Hypothalamus (tissue), 51 donors: ENCODE data around the gene C14orf119.

Experiments
- DNase-seq, 51 donors: peaks; one replicate each; lab custom pipeline; 2025; lab: John Stamatoyannopoulos, UW

Gene C14orf119, protein sequence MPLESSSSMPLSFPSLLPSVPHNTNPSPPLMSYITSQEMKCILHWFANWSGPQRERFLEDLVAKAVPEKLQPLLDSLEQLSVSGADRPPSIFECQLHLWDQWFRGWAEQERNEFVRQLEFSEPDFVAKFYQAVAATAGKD

DNA sequence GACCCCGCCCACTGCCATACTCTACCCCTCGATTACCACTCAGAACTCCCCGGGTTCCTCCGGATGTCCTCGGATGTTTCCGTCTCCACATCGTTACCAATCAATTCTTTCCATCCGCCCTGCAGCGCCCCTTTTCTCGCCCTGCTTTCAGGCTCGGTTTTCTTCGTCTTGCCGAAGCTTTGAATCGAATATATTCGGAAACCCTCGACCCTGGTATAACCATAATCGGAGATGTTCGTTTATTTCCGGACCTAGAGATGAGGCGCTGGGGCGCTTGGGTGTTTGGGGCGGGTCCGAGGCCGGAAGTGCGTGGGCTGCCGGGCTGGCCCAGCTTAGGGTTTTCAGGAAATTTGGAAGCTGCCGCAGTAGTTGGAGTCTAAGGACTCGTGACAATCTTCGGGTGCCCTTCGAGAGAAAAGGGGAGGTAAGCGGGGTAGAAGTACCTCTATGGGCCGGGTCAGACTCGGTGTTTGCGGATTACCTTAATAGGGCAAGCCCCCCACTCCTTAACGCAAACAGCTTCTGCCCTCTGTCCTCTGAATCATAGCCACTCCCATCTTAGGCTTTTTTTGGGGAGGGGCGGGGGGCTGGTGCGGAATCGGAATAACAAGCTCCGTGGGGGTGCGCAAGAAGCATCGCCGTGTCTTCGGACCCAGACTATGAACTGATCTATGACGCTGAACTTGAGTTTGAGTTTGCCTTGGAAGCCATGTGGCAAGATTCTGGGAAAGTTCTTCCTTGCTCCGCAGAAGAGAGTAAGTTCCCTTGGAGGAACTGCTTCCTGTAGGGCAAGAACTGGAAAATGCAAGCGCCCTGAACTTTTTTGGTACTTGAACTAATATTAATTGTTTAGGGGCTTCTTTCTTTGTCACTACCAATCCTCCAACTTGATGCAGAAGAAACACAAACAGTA, at the start of gene C14orf119:
C14orf119 (plus strand) TSS at position 310 of the 913 bp plus-strand sequence. CDS start 2,154 bp downstream, outside the sequence.
- DNase-seq, result no peak

DNA sequence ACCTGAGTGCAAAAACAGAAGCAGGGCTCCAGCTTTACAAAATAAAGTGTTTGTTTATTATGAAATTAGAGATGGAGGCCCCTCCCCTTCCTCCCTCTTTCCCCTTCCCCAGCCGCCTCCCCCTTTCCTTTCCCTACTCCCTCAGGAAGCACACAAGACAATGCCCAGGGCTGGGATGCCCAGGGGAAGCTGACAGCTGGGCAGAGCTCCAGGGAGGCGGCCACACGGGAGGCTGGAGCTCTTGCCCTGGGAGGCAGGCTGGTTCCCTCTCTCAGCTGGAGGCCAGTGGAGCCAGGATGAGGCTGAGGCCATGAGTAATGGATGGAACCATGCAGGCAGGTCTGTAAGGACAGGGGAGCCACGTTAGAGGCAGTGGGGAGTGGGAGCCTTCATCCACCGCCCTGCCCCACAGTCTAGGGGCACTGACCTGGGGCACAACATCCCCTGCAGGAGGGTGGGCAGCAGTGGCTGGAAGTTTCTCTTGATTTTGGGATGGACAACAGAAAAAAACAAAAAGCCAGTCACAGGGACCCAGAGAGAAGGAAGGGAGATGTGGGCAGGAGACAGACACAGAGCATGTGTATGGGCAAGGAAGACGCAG, 48.2 kb upstream of the C14orf119 start:
- no peak for DNase-seq

DNA sequence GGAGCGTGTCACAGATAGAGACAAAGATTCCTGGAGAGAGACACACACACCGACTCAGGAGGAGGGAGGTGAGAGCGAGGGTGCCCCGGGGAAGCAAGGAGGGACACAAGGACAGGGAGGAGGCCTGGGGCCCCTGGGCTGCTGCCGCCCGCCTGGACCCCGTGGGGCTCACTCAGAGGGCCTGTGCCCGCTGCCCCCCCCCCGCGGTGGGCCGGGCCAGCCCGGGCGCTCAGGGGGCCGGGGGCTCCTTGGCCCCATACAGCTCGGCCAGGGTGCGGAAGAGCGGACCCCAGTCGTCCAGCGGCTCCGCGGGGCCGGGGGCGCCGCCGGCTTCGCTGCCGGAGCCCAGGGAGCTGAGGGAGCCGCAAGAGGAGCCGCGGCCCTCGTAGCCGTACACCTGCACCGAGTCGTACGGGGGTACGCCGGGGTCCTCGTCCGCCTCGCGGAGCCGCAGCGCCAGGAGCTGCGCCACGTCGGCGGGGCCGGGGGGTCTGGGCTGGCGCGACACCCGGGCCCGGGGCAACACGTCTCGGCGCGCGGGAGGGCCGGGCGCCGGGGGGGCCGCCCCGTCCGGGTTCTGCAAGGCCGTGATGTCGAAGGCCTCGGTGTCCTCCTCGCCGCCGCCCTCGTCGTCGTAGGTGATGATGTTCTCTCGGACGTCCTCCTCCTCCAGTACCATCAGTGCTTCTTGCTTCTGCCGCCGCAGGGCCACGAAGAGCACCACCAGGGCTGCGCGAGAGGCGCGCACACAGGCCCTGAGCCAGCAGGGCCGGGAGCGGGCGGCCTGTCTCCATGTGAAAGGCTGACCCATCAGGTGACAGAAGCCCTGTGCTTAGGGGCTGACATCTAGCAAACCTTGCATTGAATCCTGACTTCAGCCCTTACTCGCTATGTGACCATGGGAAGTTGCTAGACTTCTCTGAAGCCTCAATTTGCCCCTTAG, 47.3 kb upstream of the C14orf119 start:
- no peak for DNase-seq

DNA sequence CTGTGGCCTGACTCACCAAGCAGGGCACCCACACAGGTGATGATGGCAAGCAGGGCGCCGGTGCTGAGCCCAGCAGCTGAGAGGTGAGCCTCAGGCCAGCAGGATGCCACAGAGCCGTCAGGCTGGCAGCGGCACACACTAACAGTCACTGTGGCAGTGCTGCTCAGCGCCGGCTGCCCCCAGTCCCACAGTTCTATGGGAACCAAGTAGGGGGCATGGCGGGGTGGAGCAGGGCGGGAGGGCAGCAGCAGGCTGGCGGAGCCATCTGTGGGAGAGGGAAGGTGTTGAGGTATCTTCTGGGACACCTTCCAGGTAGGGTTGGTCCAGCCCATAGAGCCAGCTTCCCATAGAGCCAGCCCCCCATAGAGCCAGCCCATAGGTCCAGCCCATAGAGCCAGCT, 46.3 kb upstream of the C14orf119 start:
- DNase-seq, result no peak

DNA sequence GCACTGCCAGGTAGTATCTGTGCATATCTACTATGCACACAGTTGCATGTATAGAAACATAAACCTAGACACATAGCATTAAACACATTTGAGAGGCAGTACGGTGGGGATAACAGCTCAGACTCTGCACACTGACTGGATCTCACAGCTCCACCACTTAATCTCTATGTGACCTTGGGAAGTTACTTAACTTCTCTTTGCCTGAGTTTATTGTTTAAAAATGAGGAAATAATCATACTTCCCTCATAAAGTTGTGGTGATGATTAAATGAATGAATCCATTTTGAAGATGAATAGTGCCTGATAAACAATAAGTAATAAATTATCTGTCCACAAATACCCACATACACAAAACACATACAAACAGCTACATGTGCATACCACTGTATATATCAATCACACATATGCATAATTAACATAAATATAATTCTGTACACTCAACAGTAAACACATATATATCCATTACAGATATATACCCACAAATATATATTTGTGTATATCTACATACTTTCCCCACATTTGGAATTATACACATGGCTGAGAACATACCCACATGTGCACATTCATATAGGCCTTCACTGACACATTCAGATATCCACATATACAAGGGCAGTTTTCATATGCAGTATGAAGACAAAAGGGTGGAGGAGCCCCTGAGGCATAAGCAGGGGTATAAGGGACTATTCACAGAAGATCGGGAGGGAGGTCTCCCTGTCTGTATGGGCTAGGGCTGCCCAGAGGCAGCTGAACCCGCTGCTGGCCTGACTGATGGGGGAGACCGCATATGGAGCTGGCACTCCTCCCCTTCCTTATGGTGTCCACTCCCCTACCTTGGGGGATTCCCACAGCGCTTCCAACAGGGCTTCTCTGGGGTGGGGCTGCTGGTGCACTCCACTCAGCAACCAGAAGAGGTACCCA, 43.9 kb upstream of the C14orf119 start:
- DNase-seq, result no peak

DNA sequence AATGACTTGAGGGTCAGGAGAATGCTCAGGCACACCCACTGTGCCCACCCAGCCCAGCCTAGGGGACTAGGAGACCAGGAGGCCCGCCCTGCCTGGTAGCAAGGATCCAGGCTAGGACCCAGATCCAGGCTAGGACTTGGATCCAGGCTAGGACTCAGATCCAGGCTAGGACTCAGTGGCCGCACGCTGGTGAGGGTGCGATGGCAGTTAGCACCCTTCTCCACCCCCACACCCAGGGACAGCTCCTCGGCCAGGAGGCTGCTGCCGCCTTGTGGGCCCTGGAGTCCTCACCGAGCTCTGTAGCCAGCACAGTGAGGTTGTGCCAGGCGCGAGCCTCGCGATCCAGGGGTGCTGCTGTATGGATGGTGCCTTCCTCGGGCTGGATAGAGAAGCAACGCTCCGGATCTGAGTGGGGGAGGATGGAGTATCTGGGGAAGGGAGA, 43.1 kb upstream of the C14orf119 start:
- no peak for DNase-seq

DNA sequence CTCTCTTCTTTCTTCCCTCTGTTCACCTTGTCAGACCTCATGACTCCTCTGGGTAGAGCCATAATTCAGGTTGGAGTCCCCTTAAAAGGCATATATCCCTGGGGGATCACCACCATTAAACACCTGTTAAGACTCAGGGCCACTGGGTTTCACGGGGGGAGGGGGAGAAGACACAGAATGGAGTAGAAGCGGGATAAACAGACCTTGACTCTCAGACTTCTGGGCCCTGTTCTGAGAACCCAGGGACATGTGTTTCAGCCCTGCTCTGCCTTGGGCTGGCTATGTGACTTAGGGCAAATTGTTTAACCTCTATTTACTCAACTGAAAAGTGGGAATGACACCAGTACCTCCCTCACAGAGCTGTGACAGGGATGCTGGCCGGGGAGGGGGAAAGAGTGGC, 42.6 kb upstream of the C14orf119 start:
- no peak for DNase-seq

DNA sequence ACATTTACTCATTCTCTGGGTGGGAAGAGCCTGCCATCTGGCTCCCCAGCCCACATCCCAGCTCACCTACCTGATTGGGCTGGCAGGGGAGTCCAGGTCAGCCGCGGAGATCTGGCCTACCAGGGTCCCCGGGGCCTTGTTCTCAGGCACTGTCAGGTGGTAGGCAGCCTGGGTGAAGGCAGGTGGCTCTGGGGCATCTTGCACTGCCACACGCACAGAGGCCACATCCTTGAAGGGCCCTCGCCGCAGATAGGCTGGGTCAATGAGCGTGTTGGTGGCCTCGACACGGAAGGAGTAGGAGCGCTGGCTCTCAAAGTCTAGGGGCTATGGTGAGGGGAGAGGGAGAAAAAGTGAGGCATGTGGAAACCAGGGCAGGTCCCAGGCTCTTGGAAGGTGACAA, 41.9 kb upstream of the C14orf119 start:
- no peak for DNase-seq

DNA sequence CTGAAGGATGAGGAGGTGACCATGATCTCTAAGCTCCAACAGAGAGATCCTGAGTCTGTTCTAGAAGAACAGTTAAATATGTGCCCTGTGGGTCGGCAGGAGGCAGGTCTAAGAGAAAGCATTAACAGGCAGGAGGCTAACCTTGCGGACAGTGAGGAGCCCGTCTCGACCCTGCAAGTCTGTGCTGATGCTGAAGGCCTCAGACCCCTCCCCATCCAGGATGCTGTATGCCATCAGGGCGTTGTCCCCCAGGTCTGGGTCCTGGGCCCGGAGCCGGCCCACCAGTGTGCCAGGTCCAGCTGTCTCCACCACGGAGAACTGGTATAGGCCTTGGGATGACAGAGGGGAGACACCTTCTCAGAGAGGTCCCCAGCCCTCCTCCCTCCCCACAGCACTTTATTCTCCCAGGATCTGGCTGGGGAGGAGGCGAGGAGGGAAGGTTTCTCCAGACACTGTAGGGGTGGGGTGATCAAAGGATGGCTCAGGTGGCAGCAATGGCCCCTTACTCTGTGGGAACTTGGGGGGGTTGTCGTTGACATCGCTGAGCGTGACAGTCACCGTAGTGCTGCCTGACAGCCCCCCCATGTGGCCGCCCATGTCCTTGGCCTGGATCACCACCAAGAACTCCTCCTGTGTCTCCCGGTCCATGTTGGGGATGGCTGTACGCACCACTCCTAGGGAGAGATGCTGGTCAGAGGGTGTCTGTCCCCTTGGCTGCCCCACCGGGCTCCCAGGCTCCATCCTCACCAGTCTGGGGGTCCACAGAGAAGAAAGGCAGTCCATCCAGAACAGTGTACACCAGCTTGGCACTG, 41.1 kb upstream of the C14orf119 start:
- DNase-seq, result no peak

DNA sequence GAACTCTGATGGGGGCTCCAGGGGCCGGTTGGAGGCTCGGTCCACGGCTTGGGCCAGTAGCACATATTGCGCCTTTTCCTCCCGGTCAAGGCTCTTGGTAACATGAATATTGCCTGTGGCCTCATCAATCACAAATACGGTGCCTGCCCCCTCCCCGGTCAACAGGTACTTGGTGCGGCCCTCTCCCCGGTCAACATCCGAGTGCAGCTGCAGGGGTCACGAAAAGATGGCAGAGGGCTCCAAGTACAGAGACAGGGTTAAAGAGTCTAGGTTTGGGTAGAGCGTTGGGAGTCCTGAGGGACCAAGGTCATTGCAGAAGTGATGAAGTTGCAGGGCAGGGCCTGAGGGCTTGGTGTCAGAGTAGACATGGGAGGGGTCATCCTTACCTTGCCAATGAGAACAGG, 40.2 kb upstream of the C14orf119 start:
- DNase-seq, result no peak

DNA sequence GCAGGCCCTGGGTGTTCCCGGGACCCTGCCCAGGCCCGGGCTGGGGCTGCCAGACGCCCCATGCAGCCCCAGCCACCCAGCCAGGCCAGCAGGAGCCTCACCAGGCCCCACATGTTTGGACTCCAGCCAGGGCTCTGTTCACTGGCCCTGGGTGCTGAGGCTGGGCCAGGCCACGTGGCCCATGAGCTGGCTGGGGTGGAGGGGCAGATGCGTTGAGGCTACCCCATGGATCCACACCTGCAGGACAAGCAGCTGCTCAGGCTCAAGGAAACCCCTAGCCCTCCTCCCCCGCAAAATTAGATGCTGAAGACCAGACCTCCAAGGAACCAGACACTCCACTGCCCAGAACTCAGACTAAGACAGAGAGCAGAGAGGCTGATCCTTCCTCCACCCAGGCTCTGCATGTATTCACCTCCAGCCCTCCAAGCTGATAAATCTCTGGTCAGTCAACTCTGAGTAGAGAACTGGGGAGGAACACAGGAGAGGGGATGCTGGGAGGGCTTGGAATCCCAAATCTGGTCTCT, 39.6 kb upstream of the C14orf119 start:
- DNase-seq, result no peak

DNA sequence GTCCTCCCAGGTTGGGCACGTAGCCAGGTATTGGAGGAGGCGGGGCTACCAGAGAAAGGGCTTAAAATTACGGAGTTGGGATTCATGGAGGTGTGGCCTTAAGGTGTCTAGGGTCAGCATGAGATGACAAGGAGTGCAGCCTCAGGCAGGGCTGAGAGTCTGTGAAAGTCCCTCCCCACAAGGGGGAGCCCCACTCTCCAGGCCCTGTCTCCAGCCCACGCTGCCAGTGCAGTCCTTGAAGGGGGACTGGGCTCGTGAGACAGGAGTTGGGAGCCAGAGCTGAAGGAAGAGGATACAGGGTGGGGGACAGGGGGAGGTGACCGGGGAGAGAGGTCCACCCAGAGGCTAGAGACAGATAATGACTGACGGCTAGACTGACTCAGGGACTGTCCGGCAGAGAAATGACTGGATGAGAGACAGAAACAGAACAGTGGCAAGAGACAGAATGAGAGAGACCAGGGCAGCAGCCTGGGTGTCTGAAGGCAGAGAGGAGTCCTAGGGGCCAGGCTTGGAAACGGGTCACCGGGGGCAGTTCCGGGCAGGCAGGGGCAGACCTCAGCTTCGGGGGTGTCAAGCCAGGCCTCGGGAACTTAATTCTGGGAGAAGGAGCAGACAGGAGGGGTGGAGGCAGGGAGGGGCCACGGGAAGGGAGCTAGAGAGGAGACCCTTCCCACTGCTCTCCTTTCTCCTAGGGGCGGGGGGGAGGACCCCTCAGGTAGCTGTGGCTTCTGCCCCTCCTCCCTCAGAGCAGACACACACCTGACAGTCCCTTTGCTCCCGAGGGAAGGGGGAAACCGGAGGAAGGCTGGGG, 39.0 kb upstream of the C14orf119 start:
- DNase-seq, result no peak

DNA sequence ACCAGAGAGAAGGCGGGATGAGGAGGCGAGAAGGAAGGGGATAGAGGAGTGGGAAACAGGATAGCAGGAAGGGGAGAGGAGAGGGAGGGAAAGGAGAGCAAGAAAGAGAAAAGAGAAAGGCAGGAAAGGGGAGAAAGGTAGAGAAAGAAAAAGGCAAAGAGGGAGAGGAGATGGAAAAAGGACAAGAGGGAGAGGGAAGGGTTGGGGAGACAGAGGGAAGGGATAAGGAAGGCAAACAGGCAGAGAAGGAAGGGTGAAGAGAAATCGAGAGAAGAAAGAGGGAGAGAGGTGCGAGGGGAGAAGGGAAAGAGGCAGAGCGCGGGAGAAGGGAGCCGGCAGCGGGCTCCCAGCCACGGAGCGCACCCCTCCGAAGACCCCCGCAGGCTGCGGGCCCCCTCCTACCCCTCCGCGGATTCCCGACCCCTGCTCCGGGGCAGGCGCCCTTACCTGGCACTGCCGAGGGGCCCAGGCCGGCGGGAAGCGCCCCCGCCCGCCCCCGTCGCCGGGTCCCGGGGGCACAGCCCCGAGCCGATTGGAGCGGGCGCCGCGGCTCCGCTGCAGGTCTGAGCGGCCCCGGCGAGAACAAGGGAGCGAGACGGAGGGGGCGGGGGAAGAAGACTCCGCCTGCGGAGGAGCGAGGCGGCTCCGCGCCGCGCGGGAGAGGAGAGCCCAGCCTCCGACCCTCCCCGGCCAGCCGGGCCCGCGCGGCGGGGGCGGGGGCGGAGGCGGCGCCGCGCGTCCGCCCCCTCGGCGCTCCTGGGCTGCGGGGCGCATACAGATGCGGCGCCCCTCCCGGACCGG, 38.1 kb upstream of the C14orf119 start, which contains the start of gene CDH24:
CDH24 (minus strand) TSS at position 565 of the 801 bp plus-strand sequence. CDS start 1,787 bp downstream, outside the sequence.
- no peak for DNase-seq

DNA sequence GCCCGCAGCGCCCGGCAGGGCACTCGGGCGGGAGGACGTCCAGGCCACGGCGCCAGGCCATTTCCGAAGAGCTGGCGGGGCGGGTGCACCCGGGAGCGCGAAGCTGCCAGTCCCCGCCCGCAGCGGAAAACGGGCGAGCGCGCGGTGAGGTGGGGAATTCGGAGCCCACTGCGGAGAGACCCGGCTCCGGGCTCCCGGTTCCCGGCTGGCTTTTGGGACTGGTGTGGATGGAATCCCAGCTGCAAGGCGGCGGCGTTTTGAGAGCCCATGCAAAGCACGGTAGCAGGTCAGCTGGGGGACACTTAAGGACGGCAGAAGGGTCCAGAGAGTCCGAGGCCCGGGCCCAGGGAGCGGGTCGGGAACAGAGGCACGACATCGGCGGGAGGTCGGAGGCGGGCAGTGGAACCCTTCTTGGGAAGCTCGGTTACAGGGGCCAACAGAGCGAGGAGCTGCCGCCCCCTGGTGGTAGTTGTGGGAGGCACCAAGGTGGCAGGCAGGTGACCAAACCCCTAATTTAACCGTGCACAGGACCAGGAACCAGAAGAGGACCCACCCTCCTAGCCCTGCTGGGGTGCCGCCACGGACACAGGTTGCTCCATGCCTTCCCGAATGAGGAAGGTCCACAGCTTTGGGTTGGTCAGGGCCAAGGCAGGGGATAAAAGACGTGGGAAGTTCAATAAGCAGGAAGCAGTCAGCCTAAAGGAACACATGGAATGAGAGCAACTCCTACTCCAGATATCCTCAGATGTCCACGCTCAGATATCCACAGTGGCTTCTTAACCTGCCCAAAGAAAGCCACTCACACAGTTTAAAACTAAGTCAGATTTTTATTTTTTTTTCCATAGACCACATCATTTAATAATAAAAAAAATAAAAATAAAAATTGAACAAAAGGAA, 37.3 kb upstream of the C14orf119 start:
- no peak for DNase-seq
